HepG2 (cell line): ENCODE data around the gene SYNE3. TPM values are rescaled to one million over a fixed set of nuclear protein-coding genes. Genes with fewer than 3 reads are reported as not detected.

Experiments used
- ELF1 ChIP-seq: sonication (generic); formaldehyde crosslinking; IDR thresholded peaks from 2 replicates; pipeline ENCODE4 v1.4.0; 2020; ENCODE audit warnings: missing genetic modification reagents
- MAX ChIP-seq: IDR thresholded peaks from 2 replicates; pipeline ENCODE4 v1.6.1; 2012; ENCODE audit warnings: inconsistent platforms
- SPEN ChIP-seq: sonication (generic); formaldehyde crosslinking; IDR thresholded peaks from 2 replicates; pipeline ENCODE4 v1.5.1; 2020; ENCODE audit warnings: low read depth, mild to moderate bottlenecking, missing genetic modification reagents
- TAF1 ChIP-seq: sonication (generic); formaldehyde crosslinking; IDR thresholded peaks from 2 replicates; pipeline ENCODE4 v1.4.0; 2020; ENCODE audit warnings: missing genetic modification reagents
- TEAD3 ChIP-seq: optimal IDR thresholded peaks from 2 replicates; pipeline ENCODE3; 2016; ENCODE audit warnings: borderline replicate concordance
- TFE3 ChIP-seq: IDR thresholded peaks from 2 replicates; pipeline ENCODE4 v1.6.1; 2016
- U2AF1 ChIP-seq: fragments of 200-400 bp; formaldehyde crosslinking; optimal IDR thresholded peaks from 2 replicates; pipeline ENCODE3; 2017; ENCODE audit warnings: mild to moderate bottlenecking, low read depth, low read length
- ZEB1 ChIP-seq: IDR thresholded peaks from 2 replicates; pipeline ENCODE4 v1.6.1; 2012; ENCODE audit warnings: mild to moderate bottlenecking, low read depth, inconsistent platforms; ENCODE audit not compliant: insufficient replicate concordance
- ZFX ChIP-seq: sonication (generic); formaldehyde crosslinking; IDR thresholded peaks from 2 replicates; pipeline ENCODE4 v1.4.0; 2020; ENCODE audit warnings: mild to moderate bottlenecking, low read depth, missing genetic modification reagents, moderate library complexity
- ZFY ChIP-seq: sonication (generic); formaldehyde crosslinking; IDR thresholded peaks from 2 replicates; pipeline ENCODE4 v1.4.0; 2020; ENCODE audit warnings: missing genetic modification reagents
- ZMYM4 ChIP-seq: sonication (generic); formaldehyde crosslinking; IDR thresholded peaks from 2 replicates; pipeline ENCODE4 v1.8.1; 2023; ENCODE audit warnings: mild to moderate bottlenecking, missing genetic modification reagents
- ZNF407 ChIP-seq: sonication (generic); formaldehyde crosslinking; IDR thresholded peaks from one replicate; pipeline ENCODE4 v1.5.1; 2020; ENCODE audit warnings: mild to moderate bottlenecking, missing genetic modification reagents; ENCODE audit errors: not compliant biosample characterization
- ZNF687 ChIP-seq: sonication (generic); formaldehyde crosslinking; IDR thresholded peaks from 2 replicates; pipeline ENCODE4 v1.5.1; 2020; ENCODE audit warnings: mild to moderate bottlenecking, missing genetic modification reagents, moderate library complexity
- ZNF772 ChIP-seq: sonication (generic); formaldehyde crosslinking; IDR thresholded peaks from 2 replicates; pipeline ENCODE4 v1.5.0; 2020; ENCODE audit warnings: mild to moderate bottlenecking, missing genetic modification reagents
- ZSCAN22 ChIP-seq: sonication (generic); formaldehyde crosslinking; IDR thresholded peaks from 2 replicates; pipeline ENCODE4 v1.4.0; 2020; ENCODE audit warnings: mild to moderate bottlenecking, missing genetic modification reagents
- polyA plus RNA-seq, 8 experiments: library from polyadenylated mRNA; depleted of rRNA in 3 of 8; stranded (reverse) in 7 of 8; unstranded in 1 of 8; fragments of >200 nt; fragmentation: Illumina TruSeq in 4 of 8; extraction: Trizol in 4 of 8; gene quantifications; 2 replicates each; pipeline versions ENCODE4 v1.2.1 to v1.2.3, GENCODE V29; 2011 to 2016; ENCODE audit warnings: low read depth in 4 of 8, missing spikeins in 1 of 8, mixed read lengths in 1 of 8; ENCODE audit not compliant: insufficient read depth in 1 of 8
- total RNA-seq, 5 experiments: library from RNA; depleted of rRNA; stranded (reverse); fragments of >200 nt; fragmentation: Illumina TruSeq; extraction: Trizol; gene quantifications; 2 replicates each; pipeline ENCODE4 v1.2.3, GENCODE V29; 2016; ENCODE audit warnings: low read depth in 1 of 5

SYNE3 gene
- total and polyA plus RNA-seq, 2 of the 13 experiments (the other 11 are each of a cell fraction or from before 2014, with no cell fraction given), result 7.8 to 8.0 TPM

GRCh38 chr14:95549656-95550585 lies 33.5 kb upstream of the SYNE3 start (continued):
- TF ChIP-seq ZNF407 (CRISPR knock-in tag), result no peak
- peak; percentile 73 for TF ChIP-seq ZFX (CRISPR knock-in tag)
- TF ChIP-seq TFE3 (CRISPR knock-in tag), result peak; percentile 54; the same call in 1 of the 2 replicates
- TF ChIP-seq SPEN (CRISPR knock-in tag), result peak; percentile 87
- peak; percentile 95 for TF ChIP-seq TEAD3 (CRISPR knock-in tag)
- peak; percentile 28 for TF ChIP-seq ZMYM4 (CRISPR knock-in tag)
- TF ChIP-seq ZNF772 (CRISPR knock-in tag), result no peak
- peak; percentile 92 for TF ChIP-seq ZNF687 (CRISPR knock-in tag)
- peak; percentile 71 for TF ChIP-seq MAX
- TF ChIP-seq TAF1 (CRISPR knock-in tag), result peak; percentile 46; the same call in 1 of the 2 replicates
- TF ChIP-seq ZEB1, result peak; percentile 78
- no peak for TF ChIP-seq ZSCAN22 (CRISPR knock-in tag)
- TF ChIP-seq ZFY (CRISPR knock-in tag), result peak; percentile 61; the same call in 1 of the 2 replicates
- peak; percentile 74 for TF ChIP-seq ELF1 (CRISPR knock-in tag)
- no peak for TF ChIP-seq U2AF1
